SK-N-SH (cell line): Measurements from ENCODE around the gene DDX4. TPM values are rescaled to one million over a fixed set of nuclear protein-coding genes. Genes with fewer than 3 reads are reported as not detected.

Experiments
- CTCF ChIA-PET: fragments of 300-600, 350-600 bp; formaldehyde crosslinking; extraction: SDS; loops from one replicate; lab custom pipeline; 2021; lab: Yijun Ruan, JAX
- POLR2A ChIA-PET: fragments of 350-600 bp; sonication (Branson Sonifier 250); formaldehyde crosslinking; extraction: SDS; loops from one replicate; lab custom pipeline; 2020; ENCODE audit warnings: antibody characterized with exemption, inconsistent platforms; lab: Yijun Ruan, JAX
- DNase-seq: peaks from one replicate; pipeline ENCODE4 v3.0.0; 2012
- H2AFZ ChIP-seq: fragments of 200-600 bp; sonication (generic); 2 replicates; pipeline ENCODE4 v1.8.1; 2016; ENCODE audit warnings: antibody characterized with exemption, mild to moderate bottlenecking, low read depth
- H3F3A ChIP-seq: fragments of 200-600 bp; sonication (generic); replicated peaks from 2 replicates; pipeline ENCODE3; 2016; ENCODE audit warnings: antibody characterized with exemption, mild to moderate bottlenecking; ENCODE audit not compliant: insufficient read depth
- H3K27ac ChIP-seq, 2 experiments: fragments of 200-500 bp in 1 of 2; fragments of 200-600 bp in 1 of 2; sonication (Bioruptor generic) in 1 of 2; sonication (generic), shearing (Covaris generic) in 1 of 2; 2 replicates each; pipeline versions ENCODE4 v1.5.1 to v1.6.1; 2014 to 2016; ENCODE audit warnings: low read depth in 2 of 2, inconsistent platforms in 1 of 2, low read length in 1 of 2, mild to moderate bottlenecking in 1 of 2, mixed read lengths in 1 of 2
- H3K27me3 ChIP-seq: fragments of 200-600 bp; sonication (generic), shearing (Covaris generic); 2 replicates; pipeline ENCODE4 v1.6.1; 2016; ENCODE audit warnings: mixed run types; ENCODE audit not compliant: insufficient read depth
- H3K36me3 ChIP-seq, 2 experiments: fragments of 200-500 bp in 1 of 2; fragments of 200-600 bp in 1 of 2; sonication (Bioruptor generic) in 1 of 2; sonication (generic) in 1 of 2; replicated peaks in 1 of 2; 2 replicates each; pipeline versions ENCODE3 to v1.5.1; 2014 to 2016; ENCODE audit warnings: low read length in 1 of 2, mild to moderate bottlenecking in 1 of 2; ENCODE audit not compliant: insufficient read depth in 2 of 2, control insufficient read depth in 1 of 2
- H3K4me1 ChIP-seq, 2 experiments: fragments of 200-500 bp in 1 of 2; fragments of 200-600 bp in 1 of 2; sonication (Bioruptor generic) in 1 of 2; sonication (generic), shearing (Covaris generic) in 1 of 2; 2 replicates each; pipeline versions ENCODE4 v1.5.1 to v1.6.1; 2014 to 2016; ENCODE audit warnings: low read depth in 1 of 2, low read length in 1 of 2, mixed run types in 1 of 2; ENCODE audit not compliant: insufficient read depth in 2 of 2, control insufficient read depth in 1 of 2
- H3K4me2 ChIP-seq: fragments of 200-600 bp; sonication (generic), shearing (Covaris generic); 2 replicates; pipeline ENCODE4 v1.6.1; 2017; ENCODE audit warnings: mixed run types
- H3K4me3 ChIP-seq, 2 experiments: fragments of 200-500 bp in 1 of 2; fragments of 200-600 bp in 1 of 2; sonication (Bioruptor generic) in 1 of 2; sonication (generic), shearing (Covaris generic) in 1 of 2; 2 replicates each; pipeline versions ENCODE4 v1.5.1 to v1.8.1; 2014 to 2016; ENCODE audit warnings: low read depth in 2 of 2, inconsistent platforms in 1 of 2, low read length in 1 of 2, mild to moderate bottlenecking in 1 of 2, mixed read lengths in 1 of 2, moderate library complexity in 1 of 2
- H3K79me2 ChIP-seq: fragments of 200-600 bp; sonication (generic); 2 replicates; pipeline ENCODE4 v1.8.1; 2017; ENCODE audit warnings: mild to moderate bottlenecking; ENCODE audit not compliant: insufficient read depth
- H3K9ac ChIP-seq: fragments of 200-600 bp; sonication (generic); 2 replicates; pipeline ENCODE4 v1.6.1; 2017; ENCODE audit warnings: mixed run types
- H3K9me2 ChIP-seq: fragments of 200-600 bp; sonication (generic); 2 replicates; pipeline ENCODE4 v1.6.1; 2017; ENCODE audit warnings: mixed run types
- H3K9me3 ChIP-seq: fragments of 200-600 bp; sonication (generic); 2 replicates; pipeline ENCODE4 v1.6.1; 2017; ENCODE audit warnings: mixed run types, mild to moderate bottlenecking, moderate library complexity
- H4K20me1 ChIP-seq: fragments of 200-600 bp; sonication (generic); 2 replicates; pipeline ENCODE4 v1.6.1; 2017; ENCODE audit warnings: mild to moderate bottlenecking, mixed run types; ENCODE audit not compliant: insufficient read depth
- CHD2 ChIP-seq: fragments of 150-350 bp; IDR thresholded peaks from 2 replicates; pipeline ENCODE4 v1.6.1; 2018; ENCODE audit warnings: low read length; ENCODE audit not compliant: partially characterized antibody
- ELF1 ChIP-seq: IDR thresholded peaks from 2 replicates; pipeline ENCODE4 v1.4.0; 2012
- EP300 ChIP-seq, 2 experiments: IDR thresholded peaks; 2 replicates each; pipeline versions ENCODE4 v1.4.0 to v1.6.1; 2012; ENCODE audit warnings: borderline replicate concordance in 1 of 2, low read depth in 1 of 2, low read length in 1 of 2
- EZH2phosphoT487 ChIP-seq: fragments of 200-600 bp; sonication (generic); IDR thresholded peaks from 2 replicates; pipeline ENCODE4 v1.6.1; 2017; ENCODE audit warnings: low read depth, mixed run types, mild to moderate bottlenecking, antibody characterized with exemption, moderate library complexity, borderline replicate concordance
- FOSL2 ChIP-seq: IDR thresholded peaks from 2 replicates; pipeline ENCODE4 v1.4.0; 2012; ENCODE audit warnings: low read depth, mild to moderate bottlenecking, moderate library complexity, borderline replicate concordance
- MEF2A ChIP-seq: IDR thresholded peaks from 2 replicates; pipeline ENCODE4 v1.4.0; 2012; ENCODE audit warnings: low read depth, borderline replicate concordance
- NRF1 ChIP-seq: IDR thresholded peaks from 2 replicates; pipeline ENCODE4 v1.6.1; 2012; ENCODE audit warnings: low read depth, mild to moderate bottlenecking, low read length
- POLR2AphosphoS5 ChIP-seq: IDR thresholded peaks from 2 replicates; pipeline ENCODE4 v1.6.1; 2012; ENCODE audit warnings: low read depth, low read length
- RAD21 ChIP-seq: IDR thresholded peaks from 2 replicates; pipeline ENCODE4 v1.6.1; 2012; ENCODE audit warnings: mild to moderate bottlenecking, low read length
- RFX5 ChIP-seq: IDR thresholded peaks from 2 replicates; pipeline ENCODE4 v1.6.1; 2012; ENCODE audit warnings: mild to moderate bottlenecking, improper control_type of control experiment, low read length
- RXRA ChIP-seq: IDR thresholded peaks from 2 replicates; pipeline ENCODE4 v1.4.0; 2012; ENCODE audit warnings: low read depth, mild to moderate bottlenecking, borderline replicate concordance
- SMC3 ChIP-seq: IDR thresholded peaks from 2 replicates; pipeline ENCODE4 v1.6.1; 2012; ENCODE audit warnings: low read depth, low read length, improper control_type of control experiment
- TAF1 ChIP-seq: IDR thresholded peaks from 2 replicates; pipeline ENCODE4 v1.6.1; 2012; ENCODE audit warnings: low read depth, mild to moderate bottlenecking, low read length, moderate library complexity, borderline replicate concordance
- TEAD4 ChIP-seq: IDR thresholded peaks from 2 replicates; pipeline ENCODE4 v1.4.0; 2012; ENCODE audit warnings: mild to moderate bottlenecking, borderline replicate concordance; ENCODE audit not compliant: insufficient read depth
- YY1 ChIP-seq: IDR thresholded peaks from 2 replicates; pipeline ENCODE4 v1.4.0; 2012; ENCODE audit warnings: low read depth, mild to moderate bottlenecking
- WGBS: methylation state at CpG from one replicate; pipeline ENCODE4 v1.1.6; 2017; ENCODE audit warnings: low lambda C conversion rate; 5-methylcytosine and 5-hydroxymethylcytosine counted together
- polyA plus RNA-seq, 3 experiments: library from polyadenylated mRNA; depleted of rRNA; stranded (reverse); fragments of >200 nt; gene quantifications; 2 replicates each; pipeline ENCODE4 v1.2.3, GENCODE V29; 2012
- TF ChIP-seq, protein P1 (sequence below): fragments of 200-600 bp; sonication (generic); IDR thresholded peaks from 2 replicates; pipeline ENCODE4 v1.6.1; 2017; ENCODE audit warnings: antibody characterized with exemption, mild to moderate bottlenecking, moderate library complexity
- TF ChIP-seq, protein P2 (sequence below): IDR thresholded peaks from 2 replicates; pipeline ENCODE4 v1.4.0; 2012; ENCODE audit warnings: low read depth
- TF ChIP-seq, protein P3 (sequence below): fragments of 150-350 bp; IDR thresholded peaks from 2 replicates; pipeline ENCODE4 v1.6.1; 2016; ENCODE audit warnings: mild to moderate bottlenecking, low read depth, low read length
- TF ChIP-seq, protein P4 (sequence below): IDR thresholded peaks from 2 replicates; pipeline ENCODE4 v1.6.1; 2012; ENCODE audit warnings: mild to moderate bottlenecking, low read depth, low read length, moderate library complexity

Gene DDX4
- polyA plus RNA-seq, 1 of the 3 experiments (the other 2 are of a cell fraction), result not detected

DNA sequence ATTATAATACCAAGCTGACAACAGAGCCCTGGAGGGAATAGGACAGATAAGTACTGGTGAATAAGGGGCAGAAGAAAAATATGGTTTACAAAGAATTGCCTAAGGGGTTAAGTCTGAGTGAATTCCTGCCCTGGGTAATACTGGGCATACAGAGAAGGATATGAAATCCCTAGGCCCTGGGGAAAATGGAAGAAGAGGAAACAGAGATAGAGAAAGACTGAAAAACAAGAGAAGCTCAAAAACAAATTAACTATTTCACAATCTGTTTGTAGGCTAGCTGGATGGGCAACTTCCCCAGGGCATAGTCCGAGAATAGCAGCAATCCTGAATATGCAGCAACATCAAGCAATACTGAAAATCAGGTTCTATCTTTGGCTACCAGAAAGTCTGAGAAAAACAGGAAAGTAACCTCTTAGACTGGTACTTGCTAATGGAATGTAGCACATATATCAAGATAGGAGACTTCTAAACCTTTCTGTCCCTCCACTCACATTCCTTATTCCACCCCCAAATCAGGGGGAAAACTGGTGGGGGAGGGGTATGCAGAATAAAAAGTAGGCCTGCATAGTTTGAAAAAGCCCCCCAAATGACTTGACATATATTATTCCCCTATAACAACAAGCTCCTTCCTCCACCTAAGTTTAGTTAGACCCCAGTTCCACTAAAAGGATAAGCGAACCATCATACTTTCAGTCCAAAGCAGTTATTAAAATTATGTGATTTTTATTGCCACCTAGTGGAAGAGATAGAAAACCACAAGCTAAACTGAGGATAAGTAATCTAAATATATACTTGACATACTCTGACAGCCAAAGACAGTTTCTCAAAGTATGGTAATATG lies 46.4 kb upstream of the DDX4 start:
- TF ChIP-seq FOSL2 (no peak), RXRA (no peak), SMC3 (peak; percentile 62), RAD21 (peak; percentile 78)
- TF ChIP-seq, protein P1, sequence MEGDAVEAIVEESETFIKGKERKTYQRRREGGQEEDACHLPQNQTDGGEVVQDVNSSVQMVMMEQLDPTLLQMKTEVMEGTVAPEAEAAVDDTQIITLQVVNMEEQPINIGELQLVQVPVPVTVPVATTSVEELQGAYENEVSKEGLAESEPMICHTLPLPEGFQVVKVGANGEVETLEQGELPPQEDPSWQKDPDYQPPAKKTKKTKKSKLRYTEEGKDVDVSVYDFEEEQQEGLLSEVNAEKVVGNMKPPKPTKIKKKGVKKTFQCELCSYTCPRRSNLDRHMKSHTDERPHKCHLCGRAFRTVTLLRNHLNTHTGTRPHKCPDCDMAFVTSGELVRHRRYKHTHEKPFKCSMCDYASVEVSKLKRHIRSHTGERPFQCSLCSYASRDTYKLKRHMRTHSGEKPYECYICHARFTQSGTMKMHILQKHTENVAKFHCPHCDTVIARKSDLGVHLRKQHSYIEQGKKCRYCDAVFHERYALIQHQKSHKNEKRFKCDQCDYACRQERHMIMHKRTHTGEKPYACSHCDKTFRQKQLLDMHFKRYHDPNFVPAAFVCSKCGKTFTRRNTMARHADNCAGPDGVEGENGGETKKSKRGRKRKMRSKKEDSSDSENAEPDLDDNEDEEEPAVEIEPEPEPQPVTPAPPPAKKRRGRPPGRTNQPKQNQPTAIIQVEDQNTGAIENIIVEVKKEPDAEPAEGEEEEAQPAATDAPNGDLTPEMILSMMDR, result peak; percentile 78
- peaks cover 0 to 12% of the 10 kb centered on the region in 2 experiments for H3K36me3 ChIP-seq
- no peak overlapping the region for H3K27ac ChIP-seq
- peak; percentile 65 for DNase-seq
- no peaks in the 10 kb centered on the region; the same call in 1 of the 2 replicates for H3K9me2 ChIP-seq
- no peak overlapping the region for H3K4me2 ChIP-seq
- peaks cover 5% of the 10 kb centered on the region; the same call in 1 of the 2 replicates for H3K79me2 ChIP-seq
- H3K9ac ChIP-seq, result no peak overlapping the region
- H3K4me3 ChIP-seq, result no peak overlapping the region
- ChIA-PET POLR2A (interaction anchor here (1.0 kb wide), 1 partner anchor 157 kb away, joined by 5 read pairs; the partner anchor contains the start of gene PLPP1), CTCF (interaction anchor here (0.6 to 2.5 kb wide), 47 partner anchors 8 to 519 kb away, joined by 3 to 24 read pairs (median 4); no protein-coding TSS in a partner anchor)
- H2AFZ ChIP-seq, result no peak overlapping the region
- no peaks in the 10 kb centered on the region for H3K27me3 ChIP-seq
- no peaks in the 10 kb centered on the region for H3K9me3 ChIP-seq
- H3K4me1 ChIP-seq, result peaks cover 0 to 2% of the 10 kb centered on the region in 2 experiments; a peak in 3 of 4 replicates
- no peaks in the 10 kb centered on the region for H4K20me1 ChIP-seq
- WGBS, result 89% methylated on average over 2 of the region's 2 CpGs
- peaks cover 3% of the 10 kb centered on the region for H3F3A ChIP-seq

DNA sequence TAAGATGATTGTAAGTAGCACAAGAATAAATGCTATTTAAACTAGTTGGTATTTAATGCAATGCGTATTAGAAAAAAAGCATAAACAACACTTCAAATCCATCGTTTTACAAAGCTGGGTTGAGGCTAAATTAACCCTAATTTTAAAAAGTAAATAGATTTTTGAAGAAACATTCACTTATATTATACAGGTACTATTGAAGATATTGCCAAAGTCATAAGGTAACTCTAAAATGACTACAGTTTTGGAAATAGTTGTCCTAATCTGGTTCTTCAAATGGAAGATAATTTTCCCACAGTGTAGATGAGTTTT lies 45.8 kb upstream of the DDX4 start:
- POLR2A ChIA-PET, result interaction anchor here (1.0 kb wide), 1 partner anchor 158 kb away, joined by 5 read pairs; the partner anchor contains the start of gene PLPP1
- DNase-seq, result no peak
- no peak for TF ChIP-seq MEF2A
- TF ChIP-seq RAD21, result no peak
- TF ChIP-seq EZH2phosphoT487, result no peak
- no peak for TF ChIP-seq TEAD4
- no peak for TF ChIP-seq NRF1
- TF ChIP-seq RXRA, result no peak
- TF ChIP-seq RFX5, result no peak
- no peak for TF ChIP-seq YY1
- TF ChIP-seq, protein P2, sequence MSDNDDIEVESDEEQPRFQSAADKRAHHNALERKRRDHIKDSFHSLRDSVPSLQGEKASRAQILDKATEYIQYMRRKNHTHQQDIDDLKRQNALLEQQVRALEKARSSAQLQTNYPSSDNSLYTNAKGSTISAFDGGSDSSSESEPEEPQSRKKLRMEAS, result no peak
- TF ChIP-seq, protein P3, sequence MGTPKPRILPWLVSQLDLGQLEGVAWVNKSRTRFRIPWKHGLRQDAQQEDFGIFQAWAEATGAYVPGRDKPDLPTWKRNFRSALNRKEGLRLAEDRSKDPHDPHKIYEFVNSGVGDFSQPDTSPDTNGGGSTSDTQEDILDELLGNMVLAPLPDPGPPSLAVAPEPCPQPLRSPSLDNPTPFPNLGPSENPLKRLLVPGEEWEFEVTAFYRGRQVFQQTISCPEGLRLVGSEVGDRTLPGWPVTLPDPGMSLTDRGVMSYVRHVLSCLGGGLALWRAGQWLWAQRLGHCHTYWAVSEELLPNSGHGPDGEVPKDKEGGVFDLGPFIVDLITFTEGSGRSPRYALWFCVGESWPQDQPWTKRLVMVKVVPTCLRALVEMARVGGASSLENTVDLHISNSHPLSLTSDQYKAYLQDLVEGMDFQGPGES, result no peak
- TF ChIP-seq TAF1, result no peak
- no peak for TF ChIP-seq EP300 (IDR thresholded peaks at IDR 0.05; ENCODE audit: borderline replicate concordance in 1 of 2, low read depth in 1 of 2, low read length in 1 of 2)
- no peak for TF ChIP-seq CHD2
- TF ChIP-seq ELF1, result no peak
- TF ChIP-seq POLR2AphosphoS5, result no peak
- TF ChIP-seq, protein P4, sequence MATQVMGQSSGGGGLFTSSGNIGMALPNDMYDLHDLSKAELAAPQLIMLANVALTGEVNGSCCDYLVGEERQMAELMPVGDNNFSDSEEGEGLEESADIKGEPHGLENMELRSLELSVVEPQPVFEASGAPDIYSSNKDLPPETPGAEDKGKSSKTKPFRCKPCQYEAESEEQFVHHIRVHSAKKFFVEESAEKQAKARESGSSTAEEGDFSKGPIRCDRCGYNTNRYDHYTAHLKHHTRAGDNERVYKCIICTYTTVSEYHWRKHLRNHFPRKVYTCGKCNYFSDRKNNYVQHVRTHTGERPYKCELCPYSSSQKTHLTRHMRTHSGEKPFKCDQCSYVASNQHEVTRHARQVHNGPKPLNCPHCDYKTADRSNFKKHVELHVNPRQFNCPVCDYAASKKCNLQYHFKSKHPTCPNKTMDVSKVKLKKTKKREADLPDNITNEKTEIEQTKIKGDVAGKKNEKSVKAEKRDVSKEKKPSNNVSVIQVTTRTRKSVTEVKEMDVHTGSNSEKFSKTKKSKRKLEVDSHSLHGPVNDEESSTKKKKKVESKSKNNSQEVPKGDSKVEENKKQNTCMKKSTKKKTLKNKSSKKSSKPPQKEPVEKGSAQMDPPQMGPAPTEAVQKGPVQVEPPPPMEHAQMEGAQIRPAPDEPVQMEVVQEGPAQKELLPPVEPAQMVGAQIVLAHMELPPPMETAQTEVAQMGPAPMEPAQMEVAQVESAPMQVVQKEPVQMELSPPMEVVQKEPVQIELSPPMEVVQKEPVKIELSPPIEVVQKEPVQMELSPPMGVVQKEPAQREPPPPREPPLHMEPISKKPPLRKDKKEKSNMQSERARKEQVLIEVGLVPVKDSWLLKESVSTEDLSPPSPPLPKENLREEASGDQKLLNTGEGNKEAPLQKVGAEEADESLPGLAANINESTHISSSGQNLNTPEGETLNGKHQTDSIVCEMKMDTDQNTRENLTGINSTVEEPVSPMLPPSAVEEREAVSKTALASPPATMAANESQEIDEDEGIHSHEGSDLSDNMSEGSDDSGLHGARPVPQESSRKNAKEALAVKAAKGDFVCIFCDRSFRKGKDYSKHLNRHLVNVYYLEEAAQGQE, result no peak

More for the DNA sequence above, 45.8 kb upstream of the DDX4 start:
- Histone ChIP-seq H4K20me1 (no peaks in the 10 kb centered on the region), H3K36me3 (peaks cover 1 to 8% of the 10 kb centered on the region in 2 experiments), H3K79me2 (peaks cover 5% of the 10 kb centered on the region; the same call in 1 of the 2 replicates), H3K9me3 (no peaks in the 10 kb centered on the region), H3F3A (peaks cover 3% of the 10 kb centered on the region), H3K9me2 (no peaks in the 10 kb centered on the region), H3K9ac (no peak overlapping the region), H3K4me2 (no peak overlapping the region), H3K4me1 (peaks cover 0 to 2% of the 10 kb centered on the region in 2 experiments; a peak in 3 of 4 replicates), H2AFZ (no peak overlapping the region), H3K27ac (no peak overlapping the region), H3K27me3 (no peaks in the 10 kb centered on the region), H3K4me3 (no peak overlapping the region)
- CTCF ChIA-PET, result interaction anchor here (0.6 to 2.5 kb wide), 45 partner anchors 9 to 466 kb away, joined by 3 to 24 read pairs (median 4); no protein-coding TSS in a partner anchor
- WGBS, result 90% methylated on average over 2 of the region's 2 CpGs
